HG03135 (cell line): ENCODE data around the gene DGKI.

Experiments
- ATAC-seq: cut with Tn5 transposase; IDR thresholded peaks from one replicate; pipeline ENCODE4 v1.9.1; 2021; ENCODE audit warnings: mild to moderate bottlenecking, moderate library complexity; ENCODE audit not compliant: unreplicated experiment

The DGKI gene

GRCh38 chr7:137439829-137440825, 406.6 kb downstream of the DGKI start:
- no peak for ATAC-seq

- no peak for ATAC-seq
Measured at GRCh38 chr7:137434946-137435345, 411.8 kb downstream of the DGKI start.

- ATAC-seq: no peak
Measured at GRCh38 chr7:137434530-137434929, 412.2 kb downstream of the DGKI start.

- no peak for ATAC-seq
Measured at GRCh38 chr7:137423321-137423720, 423.5 kb downstream of the DGKI start.

- ATAC-seq: no peak
Measured at GRCh38 chr7:137421366-137421765, 425.4 kb downstream of the DGKI start.

- no peak for ATAC-seq
Measured at GRCh38 chr7:137418841-137419240, 427.9 kb downstream of the DGKI start.

GRCh38 chr7:137417464-137417863, 429.3 kb downstream of the DGKI start:
- ATAC-seq: no peak

GRCh38 chr7:137413901-137414300, 432.9 kb downstream of the DGKI start:
- no peak for ATAC-seq

GRCh38 chr7:137411446-137411845, 435.3 kb downstream of the DGKI start:
- ATAC-seq: no peak

- no peak for ATAC-seq
Measured at GRCh38 chr7:137408126-137408525, 438.6 kb downstream of the DGKI start.

- no peak for ATAC-seq
Measured at GRCh38 chr7:137407078-137407477, 439.7 kb downstream of the DGKI start.

- ATAC-seq: no peak
Measured at GRCh38 chr7:137404660-137405317, 442.0 kb downstream of the DGKI start.

- no peak for ATAC-seq
Measured at GRCh38 chr7:137403353-137403695, 443.4 kb downstream of the DGKI start.

- ATAC-seq: no peak
Measured at GRCh38 chr7:137402536-137403352, 444.0 kb downstream of the DGKI start.

- ATAC-seq: no peak
Measured at GRCh38 chr7:137399827-137400823, 446.6 kb downstream of the DGKI start.

GRCh38 chr7:137396051-137396450, 450.7 kb downstream of the DGKI start:
- ATAC-seq: no peak

- no peak for ATAC-seq
Measured at GRCh38 chr7:137395420-137395819, 451.4 kb downstream of the DGKI start.

- ATAC-seq: no peak
Measured at GRCh38 chr7:137393570-137393969, 453.2 kb downstream of the DGKI start.

- ATAC-seq: no peak
Measured at GRCh38 chr7:137390076-137390475, 456.7 kb downstream of the DGKI start.

GRCh38 chr7:137388916-137389315, 457.9 kb downstream of the DGKI start:
- no peak for ATAC-seq
